Uterus (tissue), 2 donors: Measurements from ENCODE around the gene SLFN11.

Source experiments
- CTCF ChIP-seq, 4 experiments: fragments of 200-600 bp in 2 of 4; fragments of 450-650 bp in 2 of 4; sonication (generic) in 2 of 4; IDR thresholded peaks; one replicate each; pipeline ENCODE4 v1.5.1; 2016 to 2019; ENCODE audit warnings: antibody characterized with exemption in 4 of 4, mild to moderate bottlenecking in 2 of 4, moderate library complexity in 1 of 4
- POLR2A ChIP-seq, 2 donors: fragments of 450-650 bp; IDR thresholded peaks; one replicate each; pipeline ENCODE4 v1.6.1; 2016; ENCODE audit warnings: antibody characterized with exemption in 2 of 2, mild to moderate bottlenecking in 1 of 2, moderate library complexity in 1 of 2

DNA sequence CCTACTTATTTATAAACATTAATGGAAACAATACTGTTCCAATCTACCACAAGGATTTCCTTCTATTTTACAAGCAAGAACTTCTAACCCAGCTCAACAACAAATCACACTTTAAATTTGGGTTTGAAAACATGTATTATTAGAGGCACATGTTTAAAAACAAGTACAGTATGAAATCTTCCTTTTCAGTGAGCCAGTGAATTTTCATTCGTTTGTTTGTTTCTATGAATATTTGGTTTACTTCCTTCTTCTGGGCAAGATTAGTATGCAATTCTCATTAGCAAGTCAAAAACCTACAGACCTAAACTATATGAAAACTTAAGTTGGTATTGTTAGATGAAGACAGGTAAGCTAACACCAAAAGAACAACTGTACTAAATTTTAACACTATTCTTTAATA, 33.1 kb upstream of the SLFN11 start:
- TF ChIP-seq POLR2A (IDR thresholded peaks at IDR 0.05) (no peak), CTCF (IDR thresholded peaks at IDR 0.05) (no peak)
